ENCODE results near the gene ASCL3.

- TF ChIP-seq CTCF (IDR thresholded peaks at IDR 0.05) (no peak), POLR2A (IDR thresholded peaks at IDR 0.05) (no peak)
Observed at GRCh38 chr11:8962841-8963240, 20.0 kb upstream of the ASCL3 start.
